ENCODE results near the gene EXOC6B. TPM values are rescaled to one million over a fixed set of nuclear protein-coding genes. Genes with fewer than 3 reads are reported as not detected.

EXOC6B gene
- total and polyA plus RNA-seq, 2 donors from 2014 or later: 5.9 to 31.3 TPM

DNA sequence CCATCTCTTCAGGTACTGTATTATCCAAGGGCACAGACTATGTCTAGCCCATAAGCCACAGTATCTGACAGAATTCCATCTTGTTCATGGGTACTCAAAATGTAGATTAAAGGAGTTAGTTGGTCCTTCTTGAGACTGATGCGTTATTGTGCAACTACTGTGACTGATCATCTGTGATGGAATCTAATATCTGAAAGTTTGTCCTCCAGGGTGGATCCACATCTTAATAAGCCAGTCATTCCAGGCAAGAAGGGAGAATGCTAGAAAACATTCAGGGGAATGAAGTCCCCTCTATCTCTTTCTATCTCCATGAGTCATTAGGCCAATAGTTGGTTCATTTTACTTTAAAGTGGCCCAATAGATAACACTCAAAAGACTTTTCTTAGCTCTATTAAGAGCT, 252.6 kb downstream of the EXOC6B start:
- Histone ChIP-seq H3K4me3 (ENCODE audit: low read length in 3 of 3) (no peak overlapping the region), H3K36me3 (ENCODE audit: control insufficient read depth in 2 of 3, insufficient read depth in 3 of 3, low read length in 3 of 3) (no peaks in the 10 kb centered on the region), H3K9ac (ENCODE audit: low read length in 3 of 3) (no peak overlapping the region), H3K27me3 (ENCODE audit: control insufficient read depth, insufficient read depth, low read length) (no peaks in the 10 kb centered on the region), H3K4me1 (ENCODE audit: control insufficient read depth in 2 of 3, insufficient read depth in 2 of 3, low read depth in 1 of 3, low read length in 3 of 3) (no peaks in the 10 kb centered on the region), H3K9me3 (ENCODE audit: control insufficient read depth in 2 of 3, insufficient read depth in 1 of 3, low read length in 3 of 3) (no peaks in the 10 kb centered on the region), H3K27ac (ENCODE audit: low read depth in 2 of 2, low read length in 2 of 2) (no peak overlapping the region)
- intact Hi-C loops (cut with DNase I): no loop called here
- FAIRE-seq (no peak), DNase-seq (no peak)
- TF ChIP-seq, protein P1, sequence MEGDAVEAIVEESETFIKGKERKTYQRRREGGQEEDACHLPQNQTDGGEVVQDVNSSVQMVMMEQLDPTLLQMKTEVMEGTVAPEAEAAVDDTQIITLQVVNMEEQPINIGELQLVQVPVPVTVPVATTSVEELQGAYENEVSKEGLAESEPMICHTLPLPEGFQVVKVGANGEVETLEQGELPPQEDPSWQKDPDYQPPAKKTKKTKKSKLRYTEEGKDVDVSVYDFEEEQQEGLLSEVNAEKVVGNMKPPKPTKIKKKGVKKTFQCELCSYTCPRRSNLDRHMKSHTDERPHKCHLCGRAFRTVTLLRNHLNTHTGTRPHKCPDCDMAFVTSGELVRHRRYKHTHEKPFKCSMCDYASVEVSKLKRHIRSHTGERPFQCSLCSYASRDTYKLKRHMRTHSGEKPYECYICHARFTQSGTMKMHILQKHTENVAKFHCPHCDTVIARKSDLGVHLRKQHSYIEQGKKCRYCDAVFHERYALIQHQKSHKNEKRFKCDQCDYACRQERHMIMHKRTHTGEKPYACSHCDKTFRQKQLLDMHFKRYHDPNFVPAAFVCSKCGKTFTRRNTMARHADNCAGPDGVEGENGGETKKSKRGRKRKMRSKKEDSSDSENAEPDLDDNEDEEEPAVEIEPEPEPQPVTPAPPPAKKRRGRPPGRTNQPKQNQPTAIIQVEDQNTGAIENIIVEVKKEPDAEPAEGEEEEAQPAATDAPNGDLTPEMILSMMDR (IDR thresholded peaks at IDR 0.05; ENCODE audit: borderline replicate concordance, extremely low read depth, insufficient read depth): no peak

DNA sequence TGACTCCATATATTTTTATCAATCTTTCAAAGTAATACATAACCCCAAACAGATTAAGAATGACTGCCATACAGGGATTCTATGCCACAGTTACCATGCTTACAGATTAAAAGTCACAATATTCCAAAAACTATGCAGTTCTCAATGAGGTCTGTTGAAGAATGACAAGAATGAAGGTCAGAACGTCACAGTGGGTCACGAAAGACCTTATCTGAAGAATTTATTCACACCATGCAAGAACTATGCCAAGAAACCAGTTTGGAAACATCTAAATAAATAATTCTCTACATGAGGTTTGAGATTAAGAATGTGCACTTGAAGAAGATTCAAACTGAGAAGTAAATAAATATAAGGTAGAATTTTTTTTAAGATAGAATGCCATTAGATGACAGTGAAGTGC, 253.3 kb downstream of the EXOC6B start:
- H3K27me3 ChIP-seq (ENCODE audit: control insufficient read depth, insufficient read depth, low read length): no peaks in the 10 kb centered on the region
- no peaks in the 10 kb centered on the region for H3K9me3 ChIP-seq (ENCODE audit: control insufficient read depth in 2 of 3, insufficient read depth in 1 of 3, low read length in 3 of 3)
- no peaks in the 10 kb centered on the region for H3K4me1 ChIP-seq (ENCODE audit: control insufficient read depth in 2 of 3, insufficient read depth in 2 of 3, low read depth in 1 of 3, low read length in 3 of 3)
- intact Hi-C loops (cut with DNase I): no loop called here
- TF ChIP-seq, protein P1 (IDR thresholded peaks at IDR 0.05; ENCODE audit: borderline replicate concordance, extremely low read depth, insufficient read depth): no peak
- FAIRE-seq (no peak), DNase-seq (no peak)
- no peak overlapping the region for H3K4me3 ChIP-seq (ENCODE audit: low read length in 3 of 3)
- H3K36me3 ChIP-seq (ENCODE audit: control insufficient read depth in 2 of 3, insufficient read depth in 3 of 3, low read length in 3 of 3): no peaks in the 10 kb centered on the region
- no peak overlapping the region for H3K27ac ChIP-seq (ENCODE audit: low read depth in 2 of 2, low read length in 2 of 2)
- H3K9ac ChIP-seq (ENCODE audit: low read length in 3 of 3): no peak overlapping the region

DNA sequence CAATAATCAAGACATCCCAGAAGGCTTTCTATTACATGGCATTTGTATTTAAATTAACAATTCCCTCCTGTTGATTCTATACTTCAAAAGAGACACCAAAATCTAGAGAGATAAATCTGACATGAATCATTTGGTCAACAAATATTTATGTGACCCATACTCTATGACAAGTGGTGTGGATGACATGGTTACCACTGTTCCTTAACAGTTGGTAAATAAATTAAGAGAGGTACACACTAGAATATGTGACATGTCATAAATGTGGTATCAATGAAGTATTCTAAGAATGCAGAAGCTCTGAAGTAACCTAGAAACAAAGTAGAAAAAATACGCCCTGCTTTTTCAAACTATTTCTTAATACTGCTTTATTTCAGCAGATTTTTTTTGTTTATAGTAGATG, 255.4 kb downstream of the EXOC6B start:
- TF ChIP-seq, protein P1 (IDR thresholded peaks at IDR 0.05; ENCODE audit: borderline replicate concordance, extremely low read depth, insufficient read depth): no peak
- H3K9ac ChIP-seq (ENCODE audit: low read length in 3 of 3): no peak overlapping the region
- FAIRE-seq (no peak), DNase-seq (no peak)
- H3K27me3 ChIP-seq (ENCODE audit: control insufficient read depth, insufficient read depth, low read length): no peaks in the 10 kb centered on the region
- no peaks in the 10 kb centered on the region for H3K36me3 ChIP-seq (ENCODE audit: control insufficient read depth in 2 of 3, insufficient read depth in 3 of 3, low read length in 3 of 3)
- no peaks in the 10 kb centered on the region for H3K9me3 ChIP-seq (ENCODE audit: control insufficient read depth in 2 of 3, insufficient read depth in 1 of 3, low read length in 3 of 3)
- no peak overlapping the region for H3K27ac ChIP-seq (ENCODE audit: low read depth in 2 of 2, low read length in 2 of 2)
- H3K4me3 ChIP-seq (ENCODE audit: low read length in 3 of 3): no peak overlapping the region
- intact Hi-C loops (cut with DNase I): no loop called here
- H3K4me1 ChIP-seq (ENCODE audit: control insufficient read depth in 2 of 3, insufficient read depth in 2 of 3, low read depth in 1 of 3, low read length in 3 of 3): no peaks in the 10 kb centered on the region

DNA sequence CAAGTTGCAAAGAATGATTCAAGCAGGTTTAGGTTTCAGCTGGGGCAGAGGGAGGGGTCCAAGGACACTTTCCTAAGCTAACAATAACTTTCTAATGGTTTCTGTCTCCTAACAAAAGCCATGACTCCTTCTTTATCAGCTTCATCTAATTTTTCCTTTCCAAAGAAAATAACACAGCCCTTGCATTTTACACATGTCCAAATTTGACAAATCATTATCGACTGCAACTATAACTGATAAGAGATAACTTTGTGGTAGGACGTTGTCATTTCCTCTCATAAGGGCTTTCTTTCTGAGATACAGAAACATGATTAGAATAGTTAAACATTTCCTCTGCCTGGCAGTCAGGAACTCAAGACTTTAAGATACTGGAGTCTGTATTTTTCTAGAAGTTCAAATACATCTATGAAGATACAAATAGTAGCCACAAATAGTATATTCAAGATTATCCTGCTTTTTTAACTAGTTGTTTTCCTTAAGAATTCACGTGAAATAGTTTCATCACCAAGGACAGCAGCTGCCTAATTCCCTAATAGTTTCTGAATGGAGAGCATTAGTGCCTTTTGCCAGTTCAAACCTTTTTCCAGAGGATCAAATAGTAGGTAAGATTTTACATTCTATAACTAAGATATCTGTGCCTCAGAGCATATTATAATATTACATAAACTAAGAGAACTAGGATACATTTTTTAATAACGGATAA, 263.2 kb downstream of the EXOC6B start:
- Histone ChIP-seq H3K27ac (ENCODE audit: low read depth in 2 of 2, low read length in 2 of 2) (no peak overlapping the region), H3K4me1 (ENCODE audit: control insufficient read depth in 2 of 3, insufficient read depth in 2 of 3, low read depth in 1 of 3, low read length in 3 of 3) (no peaks in the 10 kb centered on the region), H3K27me3 (ENCODE audit: control insufficient read depth, insufficient read depth, low read length) (no peaks in the 10 kb centered on the region), H3K4me3 (ENCODE audit: low read length in 3 of 3) (no peak overlapping the region), H3K9me3 (ENCODE audit: control insufficient read depth in 2 of 3, insufficient read depth in 1 of 3, low read length in 3 of 3) (no peaks in the 10 kb centered on the region), H3K36me3 (ENCODE audit: control insufficient read depth in 2 of 3, insufficient read depth in 3 of 3, low read length in 3 of 3) (no peaks in the 10 kb centered on the region), H3K9ac (ENCODE audit: low read length in 3 of 3) (no peak overlapping the region)
- TF ChIP-seq, protein P1 (IDR thresholded peaks at IDR 0.05; ENCODE audit: borderline replicate concordance, extremely low read depth, insufficient read depth): no peak
- FAIRE-seq (peak; percentile 80), DNase-seq (peak in 1 of 5 donors; percentile 39)
- intact Hi-C loops (cut with DNase I): no loop called here
